Measurements from ENCODE around the gene C10orf90. TPM values are rescaled to one million over a fixed set of nuclear protein-coding genes. Genes with fewer than 3 reads are reported as not detected.
A peak's percentile ranks its signal among the peaks of the same experiment; 100 is the strongest.

C10orf90 gene
- total RNA-seq, 1 experiment from 2014 or later = not detected

DNA sequence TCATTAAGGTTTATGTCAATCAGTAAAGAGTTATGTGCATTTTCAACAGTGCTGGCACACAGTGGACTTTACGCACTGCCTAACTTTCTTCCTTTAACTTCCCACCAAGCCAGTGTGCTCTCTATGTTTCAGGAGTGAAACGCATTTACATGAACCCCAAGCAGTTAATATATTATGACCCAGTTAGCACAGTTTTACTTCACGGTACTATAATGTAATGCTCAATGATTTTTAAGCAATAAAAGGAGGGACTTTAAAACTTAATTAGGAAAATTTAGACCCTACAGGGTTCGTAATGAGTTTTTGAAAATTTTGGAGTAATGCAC is 100.3 kb downstream of the C10orf90 start:
- Mint-ChIP-seq H3K27me3 (ENCODE audit: low read depth) (peaks cover 17% of the 10 kb centered on the region), H3K36me3 (ENCODE audit: insufficient read depth in 1 of 3, low read depth in 3 of 3) (peaks cover 8 to 19% (median 14%) of the 10 kb centered on the region in 3 experiments), H3K4me1 (peaks cover 32 to 45% of the 10 kb centered on the region in 2 experiments), H3K9me3 (peaks cover 21 to 34% of the 10 kb centered on the region in 2 experiments), H3K27ac (peak overlapping the region in 1 of 3 experiments; percentile 76; a peak in 1 of 7 replicates), H3K4me3 (no peak overlapping the region)
- no peak overlapping the region for H3K9ac ChIP-seq (ENCODE audit: extremely low read depth, insufficient read length, low read length)
- no peak overlapping the region for H3K4me2 ChIP-seq (ENCODE audit: insufficient read depth, insufficient read length, low read length)
- DNase-seq = no peak
- no peak overlapping the region for H2BK120ac ChIP-seq (ENCODE audit: low read depth, low read length, poor library complexity, severe bottlenecking)
- no peak overlapping the region for H2BK12ac ChIP-seq (ENCODE audit: insufficient read length, low read depth, low read length)
- WGBS (ENCODE audit: extremely low coverage, insufficient read length, low lambda C conversion rate) = no CpG with 5 or more reads among the region's 4 CpGs
- no peak overlapping the region for H4K91ac ChIP-seq (ENCODE audit: insufficient read length, low read depth, low read length)
- H3K27me3 ChIP-seq (ENCODE audit: insufficient read depth, low read length) = no peaks in the 10 kb centered on the region
- H3K27ac ChIP-seq (ENCODE audit: insufficient read length, low read depth, low read length) = no peak overlapping the region
- no peak overlapping the region for H4K5ac ChIP-seq (ENCODE audit: insufficient read length, low read depth, low read length)
- H3K14ac ChIP-seq (ENCODE audit: insufficient read depth, low read length) = no peak overlapping the region
- H3K4ac ChIP-seq (ENCODE audit: low read depth, low read length) = no peak overlapping the region
- no peaks in the 10 kb centered on the region for H3K79me1 ChIP-seq (ENCODE audit: insufficient read depth, low read depth, low read length, poor library complexity, severe bottlenecking)
- H4K20me1 ChIP-seq (ENCODE audit: control insufficient read depth, insufficient read depth, insufficient read length) = peaks cover 3% of the 10 kb centered on the region
- no peaks in the 10 kb centered on the region for H3K23me2 ChIP-seq (ENCODE audit: insufficient read length, low read depth, low read length, poor library complexity, severe bottlenecking)
- no peak overlapping the region for H4K8ac ChIP-seq (replicated peaks; ENCODE audit: insufficient read length, low read depth, low read length)
- H2AK5ac ChIP-seq (ENCODE audit: insufficient read length, low read length) = no peak overlapping the region
- no peak overlapping the region for H3T11ph ChIP-seq (ENCODE audit: low read length)
- no peak overlapping the region for H2BK20ac ChIP-seq (ENCODE audit: low read depth, low read length, poor library complexity, severe bottlenecking)
- TF ChIP-seq, protein P1, sequence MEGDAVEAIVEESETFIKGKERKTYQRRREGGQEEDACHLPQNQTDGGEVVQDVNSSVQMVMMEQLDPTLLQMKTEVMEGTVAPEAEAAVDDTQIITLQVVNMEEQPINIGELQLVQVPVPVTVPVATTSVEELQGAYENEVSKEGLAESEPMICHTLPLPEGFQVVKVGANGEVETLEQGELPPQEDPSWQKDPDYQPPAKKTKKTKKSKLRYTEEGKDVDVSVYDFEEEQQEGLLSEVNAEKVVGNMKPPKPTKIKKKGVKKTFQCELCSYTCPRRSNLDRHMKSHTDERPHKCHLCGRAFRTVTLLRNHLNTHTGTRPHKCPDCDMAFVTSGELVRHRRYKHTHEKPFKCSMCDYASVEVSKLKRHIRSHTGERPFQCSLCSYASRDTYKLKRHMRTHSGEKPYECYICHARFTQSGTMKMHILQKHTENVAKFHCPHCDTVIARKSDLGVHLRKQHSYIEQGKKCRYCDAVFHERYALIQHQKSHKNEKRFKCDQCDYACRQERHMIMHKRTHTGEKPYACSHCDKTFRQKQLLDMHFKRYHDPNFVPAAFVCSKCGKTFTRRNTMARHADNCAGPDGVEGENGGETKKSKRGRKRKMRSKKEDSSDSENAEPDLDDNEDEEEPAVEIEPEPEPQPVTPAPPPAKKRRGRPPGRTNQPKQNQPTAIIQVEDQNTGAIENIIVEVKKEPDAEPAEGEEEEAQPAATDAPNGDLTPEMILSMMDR (conservative IDR thresholded peaks at IDR 0.05) = no peak
- H3K4me1 ChIP-seq (ENCODE audit: insufficient read depth, low read length) = no peaks in the 10 kb centered on the region; the same call in 1 of the 2 replicates
- no peak overlapping the region for H3K56ac ChIP-seq (ENCODE audit: insufficient read length, low read depth, low read length)
- no peak overlapping the region for H3K23ac ChIP-seq (ENCODE audit: insufficient read length, low read depth, low read length)
- H2BK5ac ChIP-seq (ENCODE audit: insufficient read length, low read length) = no peak overlapping the region
- peaks cover 6% of the 10 kb centered on the region for H3K9me3 ChIP-seq (ENCODE audit: control insufficient read depth, low read depth, low read length)
- no peak overlapping the region for H2BK15ac ChIP-seq (ENCODE audit: low read depth, low read length)
- no peaks in the 10 kb centered on the region for H3K79me2 ChIP-seq (ENCODE audit: insufficient read depth, low read length)
- H2AFZ ChIP-seq (ENCODE audit: low read length) = no peak overlapping the region
- H3K18ac ChIP-seq (ENCODE audit: insufficient read length, low read depth, low read length) = no peak overlapping the region

Data from H9 (cell line).